Transverse colon (tissue), 3 donors: ENCODE results near the gene TTYH3.

Experiments used
- CTCF ChIP-seq, 5 experiments: fragments of 200-600 bp in 3 of 5; fragments of 450-650 bp in 2 of 5; sonication (generic) in 3 of 5; IDR thresholded peaks; 1 replicate in 2 of 5; 2 replicates in 3 of 5; pipeline ENCODE4 v1.5.1; 2016 to 2017; ENCODE audit warnings: antibody characterized with exemption in 5 of 5, inconsistent platforms in 3 of 5, mild to moderate bottlenecking in 2 of 5, moderate library complexity in 1 of 5
- POLR2A ChIP-seq: fragments of 450-650 bp; IDR thresholded peaks from one replicate; pipeline ENCODE4 v1.6.1; 2016; ENCODE audit warnings: antibody characterized with exemption, mild to moderate bottlenecking, moderate library complexity

GRCh38 chr7:2668401-2668800, 36.6 kb downstream of the TTYH3 start:
- no peak for TF ChIP-seq CTCF (IDR thresholded peaks at IDR 0.05)
- no peak for TF ChIP-seq POLR2A
